Activated CD8-positive, alpha-beta T cell treated with anti-CD3 and anti-CD28 coated beads for 36 hours (primary cell): ENCODE results near the gene EPHA10. TPM values are rescaled to one million over a fixed set of nuclear protein-coding genes. Genes with fewer than 3 reads are reported as not detected.

Source experiments
- ATAC-seq: fragments of 200-7000 bp; cut with Tn5 transposase; one replicate; pipeline ENCODE4 v1.10.0; 2021; ENCODE audit warnings: mild to moderate bottlenecking, moderate library complexity
- CTCF ChIA-PET: fragments of 350-600 bp; sonication (Branson Sonifier 250); formaldehyde crosslinking; loops from one replicate; lab custom pipeline; 2021; ENCODE audit warnings: antibody characterized with exemption; lab: Charles Lee
- POLR2A ChIA-PET: fragments of 350-600 bp; sonication (Branson Sonifier 250); formaldehyde crosslinking; loops from one replicate; lab custom pipeline; 2021; ENCODE audit warnings: antibody characterized with exemption; lab: Charles Lee
- DNase-seq: peaks from one replicate; pipeline ENCODE4 v3.0.0-alpha.2; 2020
- H3K27ac Mint-ChIP-seq: one replicate; pipeline ENCODE4 v1.8.0; 2021; ENCODE audit warnings: mild to moderate bottlenecking, mixed read lengths
- H3K27me3 Mint-ChIP-seq: one replicate; pipeline ENCODE4 v1.8.0; 2021; ENCODE audit warnings: mixed read lengths
- H3K36me3 Mint-ChIP-seq: one replicate; pipeline ENCODE4 v1.8.0; 2021; ENCODE audit warnings: low read depth, mixed read lengths
- H3K4me1 Mint-ChIP-seq: one replicate; pipeline ENCODE4 v1.8.0; 2021; ENCODE audit warnings: low read depth, mixed read lengths
- H3K4me3 Mint-ChIP-seq: one replicate; pipeline ENCODE4 v1.8.0; 2021; ENCODE audit warnings: mild to moderate bottlenecking, moderate library complexity, mixed read lengths
- H3K9me3 Mint-ChIP-seq: one replicate; pipeline ENCODE4 v1.8.0; 2021; ENCODE audit warnings: mixed read lengths
- CTCF ChIP-seq: fragments of 200-600 bp; IDR thresholded peaks from one replicate; pipeline ENCODE4 v1.8.0; 2022; ENCODE audit warnings: antibody characterized with exemption, mild to moderate bottlenecking
- intact Hi-C: fragments of 100-400 bp; cut with micrococcal nuclease; formaldehyde crosslinking; loops from one replicate; pipeline ENCODE4 v1.10.0; 2022
- total RNA-seq, 2 experiments: library from RNA; stranded (reverse); gene quantifications; one replicate each; pipeline ENCODE4 v1.2.3, GENCODE V29; 2021

Gene EPHA10
- total RNA-seq, 2 experiments from 2014 or later = not detected

DNA sequence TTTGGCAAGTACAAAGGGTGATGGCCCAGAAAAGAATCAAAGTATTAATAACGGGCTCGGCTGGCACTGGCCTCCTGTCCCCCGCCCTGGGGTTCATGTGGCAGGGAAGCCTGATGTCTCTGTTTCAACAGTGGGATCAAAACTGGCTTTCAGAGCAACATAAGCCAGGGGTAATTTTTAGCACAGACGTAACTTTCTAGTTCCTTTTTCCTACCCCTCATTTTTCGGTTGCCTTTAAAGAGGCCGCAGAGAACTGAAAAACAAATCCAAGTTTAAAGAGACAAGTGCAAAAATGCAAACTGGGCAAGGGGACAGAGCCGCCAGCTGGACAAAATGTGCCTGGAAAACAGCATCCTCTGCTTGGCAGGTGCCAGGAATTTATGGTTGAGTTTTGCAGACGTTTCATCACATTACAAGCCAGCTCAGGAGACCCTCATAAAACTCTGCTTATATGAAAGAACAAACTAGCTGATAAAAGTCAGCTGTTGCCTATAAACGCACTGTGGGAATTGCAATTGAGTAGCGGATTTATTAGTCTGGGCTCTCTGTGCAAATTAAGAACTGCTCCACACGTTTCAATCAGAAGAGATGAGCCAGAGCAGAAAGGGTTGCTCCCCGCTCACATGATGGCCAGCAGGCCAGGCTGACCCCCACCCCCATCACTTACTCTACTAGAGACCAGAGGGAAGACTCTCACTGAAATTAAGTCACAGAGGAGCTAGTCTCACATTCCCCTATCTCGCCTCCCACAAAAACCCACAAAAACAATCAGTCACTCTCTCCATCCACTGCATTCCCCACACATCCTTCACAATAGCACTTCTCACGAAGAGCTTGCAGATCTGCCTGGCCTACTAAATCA, 88.4 kb downstream of the EPHA10 start:
- Mint-ChIP-seq H3K27ac (no peak overlapping the region), H3K9me3 (no peaks in the 10 kb centered on the region), H3K27me3 (peaks cover 6% of the 10 kb centered on the region), H3K4me1 (peaks cover 10% of the 10 kb centered on the region), H3K36me3 (peaks cover 4% of the 10 kb centered on the region), H3K4me3 (no peak overlapping the region)
- POLR2A ChIA-PET = interaction anchor here (0.7 kb wide), 1 partner anchor 52 kb away, joined by 3 read pairs; no protein-coding TSS in a partner anchor
- TF ChIP-seq CTCF = no peak
- intact Hi-C loops = no loop called here
- ATAC-seq (no peak), DNase-seq (no peak)
- CTCF ChIA-PET = interaction anchor here (1.3 to 15.0 kb wide), 2 partner anchors 74 to 189 kb away, joined by 5 to 272 read pairs; partner anchors contain the start of gene GNL2

- POLR2A ChIA-PET = interaction anchor here (0.9 to 1.5 kb wide), 3 partner anchors 14 to 120 kb away, joined by 3 to 5 read pairs (median 4); partner anchors contain the start of gene SNIP1
- peak overlapping the region; percentile 8 for H3K27ac Mint-ChIP-seq
- peak; percentile 79 for DNase-seq
- peaks cover 9% of the 10 kb centered on the region for H3K27me3 Mint-ChIP-seq
- no peaks in the 10 kb centered on the region for H3K9me3 Mint-ChIP-seq
- peaks cover 10% of the 10 kb centered on the region for H3K4me1 Mint-ChIP-seq
- H3K4me3 Mint-ChIP-seq = no peak overlapping the region
- no peaks in the 10 kb centered on the region for H3K36me3 Mint-ChIP-seq
- peak; percentile 94 for ATAC-seq
- CTCF ChIA-PET = interaction anchor here (1.1 to 15.0 kb wide), 5 partner anchors 8 to 112 kb away, joined by 3 to 272 read pairs (median 4); partner anchors contain the start of gene GNL2
- TF ChIP-seq CTCF = no peak
- intact Hi-C loops = no loop called here
Measured at GRCh38 chr1:37673920-37674319, 91.0 kb downstream of the EPHA10 start.

- CTCF ChIA-PET = interaction anchor here (1.4 to 15.0 kb wide), 2 partner anchors 70 to 97 kb away, joined by 3 to 272 read pairs; partner anchors contain the start of gene GNL2
- Mint-ChIP-seq H3K36me3 (no peaks in the 10 kb centered on the region), H3K27me3 (peaks cover 9% of the 10 kb centered on the region), H3K9me3 (no peaks in the 10 kb centered on the region), H3K4me3 (no peak overlapping the region), H3K27ac (no peak overlapping the region), H3K4me1 (peaks cover 10% of the 10 kb centered on the region)
- TF ChIP-seq CTCF = no peak
- POLR2A ChIA-PET = no interaction called here
- no peak for DNase-seq
- intact Hi-C loops = no loop called here
- no peak for ATAC-seq
Measured at GRCh38 chr1:37672136-37672870, 92.6 kb downstream of the EPHA10 start.

- Mint-ChIP-seq H3K9me3 (no peaks in the 10 kb centered on the region), H3K4me1 (peaks cover 10% of the 10 kb centered on the region), H3K4me3 (no peak overlapping the region), H3K27ac (no peak overlapping the region), H3K36me3 (no peaks in the 10 kb centered on the region), H3K27me3 (peaks cover 9% of the 10 kb centered on the region)
- ATAC-seq = no peak
- TF ChIP-seq CTCF = no peak
- intact Hi-C loops = loop anchor here (2.0 kb wide), 1 partner anchor 20 kb away; no protein-coding TSS in a partner anchor
- CTCF ChIA-PET = interaction anchor here (1.1 to 1.4 kb wide), 4 partner anchors 11 to 96 kb away, joined by 3 to 5 read pairs (median 3); no protein-coding TSS in a partner anchor
- no peak for DNase-seq
- POLR2A ChIA-PET = no interaction called here
Measured at GRCh38 chr1:37671261-37671660, 93.7 kb downstream of the EPHA10 start.
